HK-2 (cell line): Measurements from ENCODE around the gene TMX2.

Source experiments
- DNase-seq: peaks from one replicate; pipeline ENCODE4 v3.0.0-alpha.2; 2018; ENCODE audit not compliant: unreplicated experiment

Gene TMX2

DNA sequence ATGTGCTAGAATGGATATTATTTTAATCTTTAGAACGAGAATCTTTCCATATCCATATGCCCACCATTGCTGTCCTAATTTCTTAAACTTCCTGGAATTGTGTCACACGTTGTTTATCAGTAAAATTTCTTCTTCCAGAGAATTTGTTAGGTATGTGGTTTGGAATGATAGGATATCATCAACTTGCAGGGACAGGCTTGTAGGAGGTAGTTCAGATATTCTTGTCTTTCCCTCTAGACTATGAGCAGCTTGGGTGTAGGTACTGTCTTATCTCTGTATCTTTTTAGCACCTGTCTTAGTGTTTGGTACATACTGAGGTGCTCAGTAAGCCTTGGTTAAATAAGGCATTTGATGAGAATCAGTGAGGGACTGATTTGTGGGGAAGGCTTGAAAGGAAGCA lies 52.6 kb downstream of the TMX2 start:
- no peak for DNase-seq

GRCh38 chr11:57770793-57771192 lies 58.4 kb downstream of the TMX2 start:
- no peak for DNase-seq

DNA sequence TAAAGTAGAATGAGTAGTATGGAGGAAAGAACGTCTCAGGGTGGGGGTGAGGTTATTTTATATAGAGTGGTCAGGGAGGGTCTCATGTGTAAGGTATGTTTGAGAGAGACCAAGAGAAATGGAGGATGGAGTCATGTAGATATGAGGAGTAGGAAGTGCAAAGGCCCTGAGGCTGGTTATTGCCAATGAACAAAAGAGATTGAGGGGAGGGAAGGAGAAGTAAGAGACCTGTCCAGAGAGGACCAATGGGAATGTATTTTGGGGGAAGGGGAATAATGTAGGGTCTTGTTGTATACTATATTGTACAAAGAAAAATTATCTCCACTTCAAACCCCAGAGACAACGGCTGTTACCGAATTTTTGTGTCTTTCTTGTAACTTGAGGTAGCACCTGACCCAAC lies 59.0 kb downstream of the TMX2 start:
- no peak for DNase-seq

- DNase-seq = no peak
Measured at GRCh38 chr11:57772562-57772961, 60.2 kb downstream of the TMX2 start.

DNA sequence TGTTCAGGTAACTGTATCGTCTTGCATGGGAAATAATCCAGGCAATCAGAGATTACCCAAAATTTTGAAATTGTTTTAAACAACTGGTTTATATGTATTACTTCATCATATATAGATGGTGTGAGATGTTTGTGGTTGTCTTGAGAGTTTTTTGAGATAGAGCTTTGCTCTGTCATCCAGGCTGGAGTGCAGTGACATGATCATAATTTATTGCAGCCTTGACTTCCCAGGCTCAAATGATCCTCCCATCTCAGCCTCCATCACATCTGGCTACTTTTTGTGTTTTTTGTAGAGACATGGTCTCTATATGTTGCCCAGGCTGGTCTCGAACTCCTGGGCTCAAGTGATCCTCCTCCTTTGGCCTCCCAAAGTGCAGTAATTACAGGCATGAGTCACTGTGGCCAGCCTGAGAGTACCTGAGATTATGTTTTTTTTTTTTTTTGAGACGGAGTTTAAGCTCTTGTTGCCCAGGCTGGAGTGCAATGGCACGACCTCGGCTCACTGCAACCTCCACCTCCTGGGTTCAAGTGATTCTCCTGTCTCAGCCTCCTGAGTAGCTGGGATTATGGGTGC lies 60.7 kb downstream of the TMX2 start:
- no peak for DNase-seq

GRCh38 chr11:57775491-57775890 lies 63.1 kb downstream of the TMX2 start:
- no peak for DNase-seq

DNA sequence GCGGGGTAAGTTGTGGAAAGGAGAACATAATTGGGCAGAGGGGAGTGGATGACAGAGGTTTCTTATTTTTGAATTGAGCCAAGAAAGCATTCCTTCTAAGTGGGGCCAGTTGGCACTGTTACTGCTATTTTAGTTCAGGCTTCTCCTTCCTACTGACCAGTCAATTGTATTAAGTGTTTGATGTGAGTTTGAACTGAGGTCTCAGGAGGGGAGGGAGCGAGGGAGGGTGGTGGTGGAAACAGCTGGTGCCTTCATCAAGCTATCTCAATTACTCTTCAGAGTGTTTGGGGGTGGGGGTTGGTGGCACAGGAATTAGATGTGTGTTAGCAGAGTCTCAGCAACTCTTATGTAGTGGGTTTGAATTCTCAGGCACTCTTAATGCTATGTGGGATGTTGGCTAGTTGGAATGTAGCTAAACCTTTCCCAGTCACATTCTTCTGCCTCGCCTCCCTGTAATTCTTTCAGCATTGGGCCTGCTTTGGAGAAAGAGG lies 63.7 kb downstream of the TMX2 start:
- no peak for DNase-seq

GRCh38 chr11:57776577-57777210 lies 64.3 kb downstream of the TMX2 start:
- DNase-seq = no peak

- DNase-seq = no peak
Measured at GRCh38 chr11:57777969-57778317, 65.5 kb downstream of the TMX2 start.

DNA sequence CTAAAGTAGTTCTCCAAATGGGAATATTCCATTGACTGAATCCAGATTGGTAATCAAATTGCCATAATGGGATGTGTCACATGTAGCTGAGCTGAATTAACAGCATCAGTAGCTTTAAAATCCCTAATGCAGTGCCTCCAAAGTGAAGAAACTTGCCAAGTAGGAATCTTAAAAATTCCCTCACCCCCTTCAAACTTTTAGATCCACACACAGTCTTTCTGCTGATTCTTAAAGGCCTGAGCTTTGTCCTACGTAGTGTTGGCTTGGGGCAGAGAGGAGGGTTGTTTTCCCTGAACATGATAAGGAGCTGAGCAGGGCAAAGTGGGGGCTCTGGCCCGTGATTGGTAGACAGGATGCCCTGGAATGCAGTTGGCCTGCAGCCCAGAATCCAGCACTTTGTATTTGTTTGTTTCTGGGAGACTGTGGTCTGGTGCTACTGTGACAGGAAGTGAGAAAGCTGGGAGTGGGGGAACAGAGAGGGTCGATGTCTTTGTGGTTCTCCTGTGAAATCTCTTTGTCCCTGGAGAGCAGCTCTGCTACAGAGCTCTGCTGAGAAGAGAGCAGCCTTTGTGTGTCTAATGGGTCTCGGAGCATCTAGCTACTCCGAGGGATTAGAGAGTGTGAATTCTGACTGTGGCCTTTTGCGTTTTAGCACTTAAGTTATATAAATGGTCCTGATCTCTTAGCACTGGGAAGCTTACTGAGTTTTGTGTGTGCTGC lies 66.1 kb downstream of the TMX2 start:
- DNase-seq = peak; percentile 83

DNA sequence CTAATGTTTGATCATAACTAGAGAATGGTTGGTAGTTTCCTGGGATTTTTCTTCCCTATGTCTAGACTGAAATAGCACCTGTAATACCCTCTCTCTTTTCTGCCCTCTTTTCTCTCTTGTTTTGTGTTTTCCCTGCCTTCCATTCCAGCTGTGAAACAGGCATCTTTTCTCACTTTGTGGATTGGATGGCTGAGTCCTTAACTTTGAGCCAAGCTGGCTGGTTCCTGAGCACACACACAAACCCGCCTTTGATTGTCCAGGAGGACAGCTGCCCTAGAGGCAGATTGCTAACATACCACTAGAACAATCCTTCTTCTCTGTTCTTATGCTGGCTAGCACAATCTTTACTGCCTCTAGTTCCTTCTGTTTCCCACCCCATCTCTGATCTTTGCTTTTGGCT lies 66.9 kb downstream of the TMX2 start:
- DNase-seq = no peak

GRCh38 chr11:57781529-57781943 lies 69.1 kb downstream of the TMX2 start:
- DNase-seq = no peak

GRCh38 chr11:57785072-57785471 lies 72.7 kb downstream of the TMX2 start:
- DNase-seq = no peak

DNA sequence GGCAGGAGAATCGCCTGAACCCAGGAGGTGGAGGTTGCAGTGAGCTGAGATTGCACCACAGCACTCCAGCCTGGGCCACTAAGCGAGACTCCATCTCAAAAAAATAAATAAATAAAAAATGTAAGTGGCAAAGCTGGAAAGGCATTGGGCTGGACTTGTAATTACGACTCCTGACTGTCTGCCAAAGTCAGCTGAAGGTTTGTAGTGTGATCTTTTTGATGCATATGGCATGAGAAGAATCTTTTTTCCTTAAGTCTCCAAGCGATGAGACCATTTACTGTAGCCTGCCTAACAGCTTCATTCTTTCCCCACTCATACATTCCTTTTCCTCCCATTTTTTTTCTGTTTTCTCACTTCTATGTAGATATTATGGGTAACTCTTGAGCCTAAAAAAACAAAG lies 74.0 kb downstream of the TMX2 start:
- no peak for DNase-seq

- no peak for DNase-seq
Measured at GRCh38 chr11:57787006-57787604, 74.7 kb downstream of the TMX2 start.

DNA sequence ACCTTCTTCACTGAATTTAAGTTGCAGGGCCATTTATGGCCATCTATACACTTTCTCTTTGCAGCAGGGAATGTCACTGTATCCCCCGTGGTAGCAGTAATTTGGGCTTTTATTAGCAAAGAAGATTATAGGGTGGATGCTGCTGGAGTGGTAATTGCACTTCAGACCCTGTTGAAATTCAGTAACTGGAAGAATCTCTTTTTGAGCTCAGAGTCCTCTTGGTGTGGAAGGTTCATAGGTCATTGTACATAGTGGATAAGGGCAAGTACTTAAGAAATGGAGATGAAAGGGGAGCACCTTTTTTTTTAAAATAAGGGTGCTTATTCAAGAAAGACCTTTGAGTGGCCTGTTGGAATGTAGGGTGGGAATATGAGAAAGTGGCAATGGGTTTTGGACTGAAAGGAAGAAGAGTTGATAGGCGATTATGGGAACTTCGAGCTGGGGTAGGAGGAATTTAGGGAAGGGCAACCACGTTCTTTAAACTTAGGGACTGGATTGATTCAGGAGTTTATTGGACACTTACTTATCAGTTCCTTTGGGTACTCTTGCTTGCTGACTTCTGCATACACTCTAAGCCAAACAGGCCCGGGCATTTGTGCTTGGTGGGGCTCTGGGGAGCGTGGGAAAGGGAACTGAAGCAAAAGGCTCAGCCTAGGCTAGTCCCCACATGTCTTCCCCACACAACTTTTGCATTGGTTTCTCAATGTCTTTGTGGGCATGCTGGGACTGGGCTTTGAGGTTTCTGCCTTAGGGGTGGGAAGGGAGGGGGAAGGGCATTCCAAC lies 75.7 kb downstream of the TMX2 start:
- no peak for DNase-seq

- no peak for DNase-seq
Measured at GRCh38 chr11:57788703-57789088, 76.3 kb downstream of the TMX2 start.
